HG03575 (cell line): ENCODE measurements around the gene GNPTAB.
"Not testable (repeated sequence)": the region's sequence is repeated elsewhere in the genome, so short reads cannot be mapped to it uniquely, and the experiment has no call there.

Experiments
- ATAC-seq: cut with Tn5 transposase; IDR thresholded peaks from one replicate; pipeline ENCODE4 v1.9.1; 2021; ENCODE audit not compliant: unreplicated experiment, insufficient number of reproducible peaks, low FRiP score; ENCODE audit errors: extremely low read depth

Gene GNPTAB

GRCh38 chr12:101746661-101747060 lies 84.1 kb downstream of the GNPTAB start:
- no peak for ATAC-seq

GRCh38 chr12:101746196-101746595 lies 84.6 kb downstream of the GNPTAB start:
- ATAC-seq, result no peak

GRCh38 chr12:101745481-101745880 lies 85.3 kb downstream of the GNPTAB start:
- ATAC-seq, result no peak

GRCh38 chr12:101743724-101744472 lies 86.9 kb downstream of the GNPTAB start:
- ATAC-seq, result peak; percentile 94

- no peak for ATAC-seq
These were observed 87.5 kb downstream of the GNPTAB start for GRCh38 chr12:101743242-101743641.

GRCh38 chr12:101740980-101741379 lies 89.8 kb downstream of the GNPTAB start:
- ATAC-seq, result no peak

GRCh38 chr12:101740566-101740965 lies 90.2 kb downstream of the GNPTAB start:
- ATAC-seq, result no peak

GRCh38 chr12:101738920-101739665 lies 91.7 kb downstream of the GNPTAB start, which contains the start of gene SYCP3:
TSS of gene SYCP3 (minus strand) at chr12:101739462. CDS start at chr12:101737935, 1,527 bp downstream.
- no peak for ATAC-seq

- ATAC-seq, result no peak
These were observed 93.3 kb downstream of the GNPTAB start for GRCh38 chr12:101737476-101737875.

- ATAC-seq, result not testable (repeated sequence)
These were observed 96.3 kb downstream of the GNPTAB start for GRCh38 chr12:101734482-101734881.

GRCh38 chr12:101733166-101733565 lies 97.6 kb downstream of the GNPTAB start:
- ATAC-seq, result no peak

- ATAC-seq, result no peak
These were observed 98.4 kb downstream of the GNPTAB start for GRCh38 chr12:101732318-101732717.

GRCh38 chr12:101729842-101730241 lies 100.9 kb downstream of the GNPTAB start:
- no peak for ATAC-seq

- ATAC-seq, result no peak
These were observed 103.7 kb downstream of the GNPTAB start for GRCh38 chr12:101727098-101727497.

GRCh38 chr12:101722392-101722791 lies 108.4 kb downstream of the GNPTAB start:
- no peak for ATAC-seq

- no peak for ATAC-seq
These were observed 110.6 kb downstream of the GNPTAB start for GRCh38 chr12:101720118-101720517.

- ATAC-seq, result no peak
These were observed 111.2 kb downstream of the GNPTAB start for GRCh38 chr12:101719566-101719965.

GRCh38 chr12:101714877-101715444 lies 115.8 kb downstream of the GNPTAB start:
- ATAC-seq, result no peak

GRCh38 chr12:101713930-101714329 lies 116.8 kb downstream of the GNPTAB start:
- ATAC-seq, result no peak
